HuH-7 (cell line): ENCODE results near the gene BANF2.
A peak's percentile ranks its signal among the peaks of the same experiment; 100 is the strongest.
"Not testable (repeated sequence)": the region's sequence is repeated elsewhere in the genome, so short reads cannot be mapped to it uniquely, and the experiment has no call there.

Source experiments
- DNase-seq: peaks from one replicate; pipeline ENCODE4 v3.0.0; 2011; ENCODE audit warnings: low spot score

The BANF2 gene

GRCh38 chr20:17683218-17684076 lies 16.3 kb upstream of the BANF2 start:
- DNase-seq: no peak

- peak; percentile 34 for DNase-seq
Observed at GRCh38 chr20:17684077-17684888, 15.5 kb upstream of the BANF2 start.

- no peak for DNase-seq
Observed at GRCh38 chr20:17685168-17685567, 14.6 kb upstream of the BANF2 start.

GRCh38 chr20:17687800-17688199 lies 12.0 kb upstream of the BANF2 start:
- DNase-seq: no peak

- DNase-seq: no peak
Observed at GRCh38 chr20:17688965-17689364, 10.8 kb upstream of the BANF2 start.

GRCh38 chr20:17690144-17690543 lies 9.6 kb upstream of the BANF2 start:
- DNase-seq: no peak

- DNase-seq: no peak
Observed at GRCh38 chr20:17691758-17692157, 8.0 kb upstream of the BANF2 start.

- DNase-seq: no peak
Observed at GRCh38 chr20:17693444-17694001, 6.2 kb upstream of the BANF2 start.

GRCh38 chr20:17694767-17695166 lies 5.0 kb upstream of the BANF2 start:
- DNase-seq: no peak

GRCh38 chr20:17696287-17696686 lies 3.5 kb upstream of the BANF2 start:
- no peak for DNase-seq

GRCh38 chr20:17697171-17697570 lies 2.6 kb upstream of the BANF2 start:
- no peak for DNase-seq

GRCh38 chr20:17698384-17698783 lies 1.4 kb upstream of the BANF2 start:
- DNase-seq: no peak

- DNase-seq: no peak
Observed at GRCh38 chr20:17700637-17701036, 871 bp downstream of the BANF2 start.

GRCh38 chr20:17701826-17702225 lies 2.1 kb downstream of the BANF2 start:
- DNase-seq: no peak

GRCh38 chr20:17704589-17705317 lies 5.0 kb downstream of the BANF2 start:
- no peak for DNase-seq

GRCh38 chr20:17705916-17706315 lies 6.2 kb downstream of the BANF2 start:
- no peak for DNase-seq

- DNase-seq: no peak
Observed at GRCh38 chr20:17706632-17707031, 6.9 kb downstream of the BANF2 start.

GRCh38 chr20:17707951-17708350 lies 8.2 kb downstream of the BANF2 start:
- not testable (repeated sequence) for DNase-seq

- DNase-seq: no peak
Observed at GRCh38 chr20:17708675-17709360, 9.1 kb downstream of the BANF2 start.

- no peak for DNase-seq
Observed at GRCh38 chr20:17709361-17710293, 9.9 kb downstream of the BANF2 start.
